Measurements from ENCODE around the gene TP53I3. TPM values are rescaled to one million over a fixed set of nuclear protein-coding genes. Genes with fewer than 3 reads are reported as not detected.

Gene TP53I3
- total and polyA plus RNA-seq, 2 donors (not counting 3 experiments of a cell fraction or from before 2014, with no cell fraction given) = 94.2 to 116 TPM

DNA sequence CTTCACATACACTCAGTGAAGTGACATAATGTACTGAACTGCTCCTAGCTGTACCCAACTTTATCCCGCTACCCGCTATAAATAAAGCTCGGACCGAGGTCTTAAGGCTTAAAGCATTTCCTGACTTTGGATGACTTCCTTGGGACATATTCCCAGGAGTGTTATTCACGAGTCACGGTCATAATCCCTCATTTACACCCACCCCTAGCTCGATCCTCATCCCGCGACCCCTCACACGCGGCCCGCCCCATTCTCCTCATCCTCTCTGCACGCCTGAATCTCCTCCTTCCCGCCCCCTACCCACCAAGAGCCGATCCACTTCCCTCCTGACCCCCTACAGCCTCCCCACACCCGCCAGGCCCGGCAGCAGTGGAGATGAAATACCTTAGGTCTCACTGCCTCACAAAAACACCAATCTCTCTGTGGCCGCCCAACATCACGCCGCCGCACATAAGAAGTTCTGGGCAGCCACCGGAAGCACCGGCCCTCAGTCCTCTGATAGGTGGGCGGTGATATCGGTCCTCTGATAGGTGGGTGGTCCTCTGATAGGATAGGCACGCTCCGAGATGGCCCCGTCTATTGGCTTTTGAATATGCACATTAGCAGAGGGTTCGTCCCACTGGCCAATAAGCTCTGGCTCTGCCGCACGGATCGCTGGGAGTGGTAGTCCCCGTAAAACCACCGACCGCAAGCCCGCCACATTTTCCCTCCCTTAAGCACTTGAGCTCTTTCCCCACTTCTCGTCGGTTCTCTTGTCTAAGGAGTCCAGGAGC is 37.5 kb downstream of the TP53I3 start, which contains the start of gene WDCP:
Gene WDCP (minus strand): TSS at position 462 of the 773 bp plus-strand sequence. CDS start 7,897 bp downstream, outside the sequence.
- Histone ChIP-seq H3K27me3 (ENCODE audit: control insufficient read depth in 2 of 2, insufficient read depth in 2 of 2, low read length in 2 of 2) (no peaks in the 10 kb centered on the region), H3K4me2 (ENCODE audit: insufficient read depth, low read length) (peak within 1 kb of the TSS; percentile 80), H3K4me3 (replicated peaks in 1 of 3; ENCODE audit: insufficient read depth in 1 of 3, low read depth in 1 of 3, low read length in 3 of 3) (peak within 1 kb of the TSS; percentile 89 to 95 (median 89)), H4K20me1 (replicated peaks; ENCODE audit: control insufficient read depth, extremely low read depth, insufficient read depth, low read length) (no peaks in the 10 kb centered on the region), H2AFZ (ENCODE audit: low read depth, low read length) (peak within 1 kb of the TSS; percentile 90), H3K36me3 (ENCODE audit: control insufficient read depth in 2 of 2, extremely low read depth in 1 of 2, insufficient read depth in 2 of 2, low read length in 2 of 2) (no peaks in the 10 kb centered on the region), H3K27ac (ENCODE audit: insufficient read depth, low read depth, low read length) (peak within 1 kb of the TSS; percentile 36), H3K9me3 (replicated peaks; ENCODE audit: control insufficient read depth, insufficient read depth, low read length) (no peaks in the 10 kb centered on the region), H3K79me2 (ENCODE audit: control insufficient read depth, insufficient read depth, low read length) (peaks cover 22% of the 10 kb centered on the region), H3K9ac (replicated peaks; ENCODE audit: extremely low read depth, insufficient read depth, low read length) (peak within 1 kb of the TSS; percentile 82), H3K4me1 (ENCODE audit: control insufficient read depth, extremely low read depth, insufficient read depth, low read length) (peaks cover 23% of the 10 kb centered on the region), H3K9me1 (replicated peaks; ENCODE audit: control insufficient read depth, extremely low read depth, insufficient read depth, low read length) (no peaks in the 10 kb centered on the region)
- FAIRE-seq (peak; percentile 99), DNase-seq (ENCODE audit: low read depth, low spot score) (peak; percentile 99)
- intact Hi-C loops (cut with micrococcal nuclease) = loop anchor here (1.0 kb wide), 5 partner anchors 29 to 120 kb away; partner anchors contain the start of genes ATAD2B, SF3B6, TP53I3 and UBXN2A
- dilution Hi-C loops (cut with MboI; ENCODE audit: extremely low pct_ligation_motif_present, low sequenced_read_pairs) = no loop called here
- ChIA-PET POLR2A (interaction anchor here (0.6 to 1.6 kb wide), 6 partner anchors 11 to 222 kb away, joined by 3 to 15 read pairs (median 6); partner anchors contain the start of genes ATAD2B and SF3B6), CTCF (interaction anchor here (0.6 to 1.8 kb wide), 13 partner anchors 12 to 222 kb away, joined by 3 to 14 read pairs (median 3); partner anchors contain the start of genes ATAD2B, SF3B6 and TP53I3)
- TF ChIP-seq CTCF (IDR thresholded peaks at IDR 0.05; ENCODE audit: extremely low read depth in 1 of 2, insufficient read depth in 1 of 2, low read depth in 1 of 2, low read length in 2 of 2) (no peak), EZH2 (IDR thresholded peaks at IDR 0.05; ENCODE audit: borderline replicate concordance, low read depth, low read length, severe bottlenecking) (no peak), POLR2AphosphoS5 (IDR thresholded peaks at IDR 0.05; ENCODE audit: insufficient read depth, low read depth, low read length) (peak; percentile 92), MAX (IDR thresholded peaks at IDR 0.05; ENCODE audit: insufficient read depth, insufficient read length) (peak; percentile 1), FOS (IDR thresholded peaks at IDR 0.05; ENCODE audit: borderline replicate concordance, insufficient read depth, low read length) (no peak), JUN (IDR thresholded peaks at IDR 0.05; ENCODE audit: borderline replicate concordance, insufficient read depth, insufficient read length, low read depth) (no peak), GATA2 (IDR thresholded peaks at IDR 0.05; ENCODE audit: insufficient read depth, insufficient read length, low read depth, low read length) (no peak), POLR2A (IDR thresholded peaks at IDR 0.05; ENCODE audit: low read depth, low read length) (peak; percentile 97), MYC (IDR thresholded peaks at IDR 0.05; ENCODE audit: low read depth, low read length) (no peak)
- no TSS peak for BruUV-seq (replicated peaks)
